Measurements from ENCODE around the gene NR1I3. TPM values are rescaled to one million over a fixed set of nuclear protein-coding genes. Genes with fewer than 3 reads are reported as not detected.
"Not testable (repeated sequence)": the region's sequence is repeated elsewhere in the genome, so short reads cannot be mapped to it uniquely, and the experiment has no call there.

Gene NR1I3
- polyA plus RNA-seq, 1 experiment, result not detected

- Histone ChIP-seq H3K27me3 (ENCODE audit: control insufficient read depth, insufficient read depth, low read length) (no peaks in the 10 kb centered on the region), H3K36me3 (ENCODE audit: control insufficient read depth, insufficient read depth, low read length) (no peaks in the 10 kb centered on the region), H3K4me3 (ENCODE audit: low read depth, low read length) (no peak overlapping the region)
- ChIA-PET CTCF (interaction anchor here (1.1 to 4.0 kb wide), 2 partner anchors 24 to 131 kb away, joined by 3 to 29 read pairs; partner anchors contain the start of gene TOMM40L), POLR2A (no interaction called here)
- TF ChIP-seq CTCF (IDR thresholded peaks at IDR 0.05; ENCODE audit: insufficient read depth, low read depth, low read length), result no peak
- DNase-seq (ENCODE audit: low read depth), result no peak
Observed at GRCh38 chr1:161250829-161251228, 12.8 kb upstream of the NR1I3 start.

- H3K4me3 ChIP-seq (ENCODE audit: low read depth, low read length); H3K27me3 ChIP-seq (ENCODE audit: control insufficient read depth, insufficient read depth, low read length); H3K36me3 ChIP-seq (ENCODE audit: control insufficient read depth, insufficient read depth, low read length); DNase-seq (ENCODE audit: low read depth): not testable (repeated sequence)
- CTCF ChIA-PET, result interaction anchor here (1.1 to 4.0 kb wide), 2 partner anchors 23 to 132 kb away, joined by 3 to 29 read pairs; partner anchors contain the start of gene TOMM40L
- POLR2A ChIA-PET, result interaction anchor here (0.7 kb wide), 1 partner anchor 24 kb away, joined by 3 read pairs; the partner anchor contains the start of gene TOMM40L
Observed at GRCh38 chr1:161250100-161250499, 12.1 kb upstream of the NR1I3 start.

GRCh38 chr1:161244888-161245287 lies 6.9 kb upstream of the NR1I3 start:
- no peak for TF ChIP-seq CTCF (IDR thresholded peaks at IDR 0.05; ENCODE audit: insufficient read depth, low read depth, low read length)
- ChIA-PET POLR2A (no interaction called here), CTCF (interaction anchor here (0.6 kb wide), 1 partner anchor 140 kb away, joined by 3 read pairs; no protein-coding TSS in a partner anchor)
- Histone ChIP-seq H3K27me3 (ENCODE audit: control insufficient read depth, insufficient read depth, low read length) (no peaks in the 10 kb centered on the region; the same call in 1 of the 2 replicates), H3K4me3 (ENCODE audit: low read depth, low read length) (no peak overlapping the region), H3K36me3 (ENCODE audit: control insufficient read depth, insufficient read depth, low read length) (no peaks in the 10 kb centered on the region)
- no peak for DNase-seq (ENCODE audit: low read depth)

GRCh38 chr1:161242313-161242712 lies 4.3 kb upstream of the NR1I3 start:
- POLR2A ChIA-PET, result no interaction called here
- no peak for DNase-seq (ENCODE audit: low read depth)
- TF ChIP-seq CTCF (IDR thresholded peaks at IDR 0.05; ENCODE audit: insufficient read depth, low read depth, low read length), result no peak
- Histone ChIP-seq H3K36me3 (ENCODE audit: control insufficient read depth, insufficient read depth, low read length) (no peaks in the 10 kb centered on the region), H3K27me3 (ENCODE audit: control insufficient read depth, insufficient read depth, low read length) (no peaks in the 10 kb centered on the region; the same call in 1 of the 2 replicates), H3K4me3 (ENCODE audit: low read depth, low read length) (no peak overlapping the region)
- CTCF ChIA-PET, result interaction anchor here (1.0 to 1.8 kb wide), 3 partner anchors 9 to 15 kb away, joined by 3 to 7 read pairs (median 5); no protein-coding TSS in a partner anchor

GRCh38 chr1:161241682-161242081 lies 3.7 kb upstream of the NR1I3 start:
- H3K4me3 ChIP-seq (ENCODE audit: low read depth, low read length), result no peak overlapping the region
- TF ChIP-seq CTCF (IDR thresholded peaks at IDR 0.05; ENCODE audit: insufficient read depth, low read depth, low read length), result no peak
- H3K27me3 ChIP-seq (ENCODE audit: control insufficient read depth, insufficient read depth, low read length), result no peaks in the 10 kb centered on the region; the same call in 1 of the 2 replicates
- no peak for DNase-seq (ENCODE audit: low read depth)
- ChIA-PET POLR2A (no interaction called here), CTCF (interaction anchor here (1.7 to 1.8 kb wide), 2 partner anchors 12 to 15 kb away, joined by 5 to 7 read pairs; no protein-coding TSS in a partner anchor)
- H3K36me3 ChIP-seq (ENCODE audit: control insufficient read depth, insufficient read depth, low read length), result no peaks in the 10 kb centered on the region

Measured in BJ (cell line).